OCI-LY1 (cell line): ENCODE measurements around the gene HOXD9.

Experiments
- H2AFZ ChIP-seq: fragments of 200-600 bp; sonication (generic), shearing (Covaris generic); 2 replicates; pipeline ENCODE4 v1.6.0; 2014; ENCODE audit warnings: antibody characterized with exemption, mild to moderate bottlenecking, low read length
- H3F3A ChIP-seq: fragments of 200-600 bp; sonication (generic), shearing (Covaris generic); 2 replicates; pipeline ENCODE4 v1.6.0; 2014; ENCODE audit warnings: mild to moderate bottlenecking, antibody characterized with exemption, low read length, moderate library complexity; ENCODE audit not compliant: insufficient read depth
- H3K27ac ChIP-seq: fragments of 200-600 bp; sonication (generic); 2 replicates; pipeline ENCODE4 v1.5.1; 2014; ENCODE audit warnings: low read length, mixed run types, mild to moderate bottlenecking, low read depth; ENCODE audit not compliant: poor library complexity, severe bottlenecking
- H3K27me3 ChIP-seq: fragments of 200-600 bp; sonication (generic); 2 replicates; pipeline ENCODE4 v1.6.0; 2014; ENCODE audit warnings: antibody characterized with exemption, mild to moderate bottlenecking, low read length, moderate library complexity; ENCODE audit not compliant: insufficient read depth
- H3K36me3 ChIP-seq: fragments of 200-600 bp; sonication (generic); 2 replicates; pipeline ENCODE4 v1.6.1; 2014; ENCODE audit warnings: mild to moderate bottlenecking, antibody characterized with exemption, low read length, moderate library complexity, mixed read lengths; ENCODE audit not compliant: insufficient read depth
- H3K4me1 ChIP-seq: fragments of 200-600 bp; sonication (generic); 2 replicates; pipeline ENCODE4 v1.5.1; 2014; ENCODE audit warnings: mild to moderate bottlenecking, low read length, moderate library complexity; ENCODE audit not compliant: insufficient read depth, severe bottlenecking
- H3K4me2 ChIP-seq: fragments of 200-600 bp; sonication (generic), shearing (Covaris generic); 2 replicates; pipeline ENCODE4 v1.6.1; 2014; ENCODE audit warnings: low read length
- H3K4me3 ChIP-seq: fragments of 200-600 bp; sonication (generic); 2 replicates; pipeline ENCODE4 v1.5.1; 2014; ENCODE audit warnings: low read length, low read depth, mild to moderate bottlenecking, mixed read lengths; ENCODE audit not compliant: poor library complexity, severe bottlenecking
- H3K79me2 ChIP-seq: fragments of 200-600 bp; shearing (Covaris generic); 2 replicates; pipeline ENCODE4 v1.6.1; 2016; ENCODE audit warnings: mixed run types, low read length, mixed read lengths; ENCODE audit not compliant: insufficient read depth
- H3K9ac ChIP-seq: fragments of 200-600 bp; sonication (generic), shearing (Covaris generic); 2 replicates; pipeline ENCODE4 v1.6.1; 2014; ENCODE audit warnings: mild to moderate bottlenecking, low read length, mixed read lengths
- H3K9me2 ChIP-seq: fragments of 200-600 bp; sonication (generic), shearing (Covaris generic); 2 replicates; pipeline ENCODE4 v1.6.1; 2014; ENCODE audit warnings: low read depth, mild to moderate bottlenecking, low read length, mixed read lengths
- H3K9me3 ChIP-seq: fragments of 200-600 bp; shearing (Covaris generic); 2 replicates; pipeline ENCODE4 v1.6.1; 2014; ENCODE audit warnings: low read length, mixed read lengths
- H4K20me1 ChIP-seq: fragments of 200-600 bp; sonication (generic), shearing (Covaris generic); 2 replicates; pipeline ENCODE4 v1.6.0; 2016; ENCODE audit warnings: mild to moderate bottlenecking, low read length; ENCODE audit not compliant: insufficient read depth
- EZH2 ChIP-seq: fragments of 200-600 bp; sonication (generic), shearing (Covaris generic); IDR thresholded peaks from 2 replicates; pipeline ENCODE4 v1.8.0; 2017; ENCODE audit warnings: borderline replicate concordance, mixed run types, mild to moderate bottlenecking, antibody characterized with exemption, low read length, moderate library complexity, mixed read lengths
- TF ChIP-seq, protein P1 (sequence below): fragments of 200-600 bp; sonication (generic), shearing (Covaris generic); IDR thresholded peaks from 2 replicates; pipeline ENCODE4 v1.5.1; 2017; ENCODE audit warnings: mild to moderate bottlenecking, antibody characterized with exemption, low read length, moderate library complexity, mixed read lengths

HOXD9 gene

DNA sequence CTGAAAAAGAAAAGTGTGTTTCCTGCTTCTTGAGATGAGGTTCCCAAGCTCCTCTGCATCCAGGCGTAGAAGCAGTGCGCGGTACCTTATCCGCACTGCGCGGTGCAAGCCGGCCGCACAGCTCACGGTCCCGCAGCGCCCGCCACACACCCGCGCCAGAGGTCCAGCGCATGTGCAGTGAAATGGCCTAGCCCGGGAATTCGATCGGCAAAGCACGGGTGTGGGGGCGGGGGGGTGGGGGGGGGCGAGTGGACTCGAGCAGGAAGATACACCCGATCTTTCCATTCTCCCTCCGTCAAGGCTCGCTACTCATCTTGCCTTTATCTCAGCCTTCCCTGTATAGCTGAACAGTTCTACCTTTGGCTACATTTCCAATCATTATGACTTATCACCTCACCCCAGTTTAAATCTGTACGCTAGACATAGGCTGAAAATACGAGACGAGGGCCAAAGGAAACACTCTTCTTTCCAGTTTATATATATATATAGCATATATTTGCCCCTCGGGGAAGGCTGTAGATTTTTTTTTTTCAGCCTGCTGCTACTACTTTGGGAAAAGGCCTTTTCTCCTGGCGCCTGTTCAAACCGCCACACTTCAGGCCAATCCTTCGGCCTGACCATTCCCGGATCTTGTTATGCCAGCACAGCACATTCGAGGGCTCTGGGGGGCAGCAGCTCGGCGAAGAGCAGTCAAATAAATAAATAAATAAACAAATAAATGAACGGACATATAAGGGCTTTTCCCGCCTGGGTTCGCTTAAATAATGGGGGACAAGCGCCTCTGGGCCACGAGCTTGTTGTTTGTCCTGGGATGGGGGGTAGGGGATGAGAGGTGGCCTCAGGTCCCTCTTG lies 17.4 kb downstream of the HOXD9 start:
- Histone ChIP-seq H3K4me2 (peak overlapping the region; percentile 69), H3K36me3 (no peaks in the 10 kb centered on the region), H3K27ac (no peak overlapping the region), H3K79me2 (no peaks in the 10 kb centered on the region), H3K9me3 (no peaks in the 10 kb centered on the region), H3K27me3 (no peaks in the 10 kb centered on the region), H3K9me2 (no peaks in the 10 kb centered on the region), H3K4me1 (peaks cover 5% of the 10 kb centered on the region), H3F3A (no peaks in the 10 kb centered on the region), H3K4me3 (peak overlapping the region; percentile 60), H3K9ac (peak overlapping the region; percentile 47; the same call in 1 of the 2 replicates), H4K20me1 (no peaks in the 10 kb centered on the region), H2AFZ (peak overlapping the region; percentile 84; the same call in 1 of the 2 replicates)
- TF ChIP-seq, protein P1, sequence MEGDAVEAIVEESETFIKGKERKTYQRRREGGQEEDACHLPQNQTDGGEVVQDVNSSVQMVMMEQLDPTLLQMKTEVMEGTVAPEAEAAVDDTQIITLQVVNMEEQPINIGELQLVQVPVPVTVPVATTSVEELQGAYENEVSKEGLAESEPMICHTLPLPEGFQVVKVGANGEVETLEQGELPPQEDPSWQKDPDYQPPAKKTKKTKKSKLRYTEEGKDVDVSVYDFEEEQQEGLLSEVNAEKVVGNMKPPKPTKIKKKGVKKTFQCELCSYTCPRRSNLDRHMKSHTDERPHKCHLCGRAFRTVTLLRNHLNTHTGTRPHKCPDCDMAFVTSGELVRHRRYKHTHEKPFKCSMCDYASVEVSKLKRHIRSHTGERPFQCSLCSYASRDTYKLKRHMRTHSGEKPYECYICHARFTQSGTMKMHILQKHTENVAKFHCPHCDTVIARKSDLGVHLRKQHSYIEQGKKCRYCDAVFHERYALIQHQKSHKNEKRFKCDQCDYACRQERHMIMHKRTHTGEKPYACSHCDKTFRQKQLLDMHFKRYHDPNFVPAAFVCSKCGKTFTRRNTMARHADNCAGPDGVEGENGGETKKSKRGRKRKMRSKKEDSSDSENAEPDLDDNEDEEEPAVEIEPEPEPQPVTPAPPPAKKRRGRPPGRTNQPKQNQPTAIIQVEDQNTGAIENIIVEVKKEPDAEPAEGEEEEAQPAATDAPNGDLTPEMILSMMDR: no peak
- TF ChIP-seq EZH2: no peak

DNA sequence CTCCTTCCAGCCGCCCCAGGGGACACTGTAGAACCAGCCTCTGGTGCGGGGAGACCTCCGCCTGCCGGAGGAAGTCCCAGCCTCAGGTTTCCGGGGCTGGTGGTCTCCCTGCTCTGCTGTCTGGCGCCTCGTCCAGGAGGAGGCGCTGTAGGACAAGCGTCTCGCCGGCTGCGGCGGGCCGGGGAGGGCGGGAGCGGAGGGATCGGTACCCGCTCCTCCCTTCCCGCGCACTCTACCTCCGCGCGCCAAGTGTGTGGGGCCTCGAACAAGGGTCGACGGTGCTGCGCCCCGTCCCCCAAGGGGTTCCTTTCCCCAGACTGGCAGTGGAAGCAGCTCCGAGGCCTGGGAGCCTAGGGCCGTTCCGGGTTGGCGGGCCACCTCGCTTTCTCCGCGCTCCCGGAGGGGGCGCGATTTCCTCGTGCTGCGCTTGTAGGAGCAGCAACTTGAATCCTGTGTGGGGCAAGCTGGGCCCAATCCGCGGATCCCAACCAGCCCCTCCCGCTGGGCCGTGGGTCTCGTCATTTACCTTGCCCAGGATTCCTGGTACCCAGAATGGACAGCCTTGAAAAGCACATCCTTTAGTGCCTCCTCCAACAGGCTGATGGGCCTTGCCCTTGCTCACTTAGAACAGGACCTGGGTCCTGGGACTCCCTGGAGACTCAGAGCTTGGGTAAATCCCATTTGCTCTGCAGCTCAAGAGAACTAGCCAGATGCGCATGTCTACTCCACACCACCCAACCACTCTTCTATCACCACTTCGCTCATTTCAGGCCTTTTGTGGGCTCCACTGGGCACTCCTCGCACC lies 18.2 kb downstream of the HOXD9 start:
- Histone ChIP-seq H3K9me2 (no peaks in the 10 kb centered on the region), H3K4me1 (peaks cover 5% of the 10 kb centered on the region), H3K4me3 (peak overlapping the region; percentile 60), H3K9ac (peak overlapping the region; percentile 65; the same call in 1 of the 2 replicates), H2AFZ (peak overlapping the region; percentile 84; the same call in 1 of the 2 replicates), H3K27ac (no peak overlapping the region), H3K36me3 (no peaks in the 10 kb centered on the region), H4K20me1 (no peaks in the 10 kb centered on the region), H3K4me2 (peak overlapping the region; percentile 69), H3K79me2 (no peaks in the 10 kb centered on the region), H3K27me3 (0 out of 2 replicates have a peak, but pooled peaks cover under 1% of the 10 kb centered on the region), H3F3A (no peaks in the 10 kb centered on the region), H3K9me3 (no peaks in the 10 kb centered on the region)
- TF ChIP-seq EZH2: no peak
- TF ChIP-seq, protein P1: peak; percentile 94

DNA sequence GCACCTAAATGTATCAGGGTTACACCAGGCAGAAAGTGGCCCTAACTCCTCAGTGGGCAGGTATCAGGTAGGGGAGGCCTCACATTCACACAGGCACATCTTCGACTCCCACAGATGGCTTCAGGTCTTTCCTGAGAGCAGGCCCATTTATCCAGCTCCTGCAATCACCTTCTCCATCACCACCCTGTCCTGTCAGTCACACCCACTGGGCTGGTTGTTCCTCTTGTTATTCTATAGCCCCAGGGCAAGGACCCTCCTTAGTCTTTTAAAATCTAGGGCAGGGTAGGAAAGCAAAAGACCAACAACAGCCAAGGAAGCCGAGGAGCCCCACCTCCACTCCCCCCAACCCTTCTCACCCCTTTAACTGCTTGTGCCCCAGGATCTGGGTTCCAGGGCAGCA lies 19.8 kb downstream of the HOXD9 start:
- Histone ChIP-seq H3K27me3 (0 out of 2 replicates have a peak, but pooled peaks cover 3% of the 10 kb centered on the region), H3K79me2 (no peaks in the 10 kb centered on the region)

More for the DNA sequence above, 19.8 kb downstream of the HOXD9 start:
- H3K4me3 ChIP-seq: no peak overlapping the region
- no peak overlapping the region for H3K4me2 ChIP-seq
- H3K4me1 ChIP-seq: peaks cover 5% of the 10 kb centered on the region
- no peaks in the 10 kb centered on the region for H3F3A ChIP-seq
- no peak overlapping the region for H3K9ac ChIP-seq
- H2AFZ ChIP-seq: no peak overlapping the region
- H3K36me3 ChIP-seq: no peaks in the 10 kb centered on the region
- no peaks in the 10 kb centered on the region for H3K9me3 ChIP-seq
- H3K9me2 ChIP-seq: no peaks in the 10 kb centered on the region
- TF ChIP-seq EZH2: no peak
- TF ChIP-seq, protein P1: no peak
- H3K27ac ChIP-seq: no peak overlapping the region
- no peaks in the 10 kb centered on the region for H4K20me1 ChIP-seq
